T follicular helper cell (primary cell): ENCODE results near the gene OGA.

Experiments
- DNase-seq: peaks from one replicate; pipeline ENCODE4 v3.0.0-alpha.2; 2020; ENCODE audit warnings: low read depth
- total RNA-seq, 2 experiments: gene quantifications; one replicate each; lab custom pipeline; 2026; lab: John Stamatoyannopoulos, UW

Gene OGA
- total RNA-seq = 281 to 462 reads per million in 2 experiments

GRCh38 chr10:101818119-101818871 is at the start of gene OGA:
Gene OGA (minus strand): TSS chr10:101818444. CDS start chr10:101818022, 422 bp downstream.
- DNase-seq = peak; percentile 98

- no peak for DNase-seq
Observed at GRCh38 chr10:101867931-101868330, 49.7 kb upstream of the OGA start.

GRCh38 chr10:101859530-101859929 is 41.3 kb upstream of the OGA start:
- no peak for DNase-seq

- no peak for DNase-seq
Observed at GRCh38 chr10:101858723-101859500, 40.7 kb upstream of the OGA start.

- no peak for DNase-seq
Observed at GRCh38 chr10:101857802-101858476, 39.7 kb upstream of the OGA start.

GRCh38 chr10:101856626-101857025 is 38.4 kb upstream of the OGA start:
- DNase-seq = no peak

GRCh38 chr10:101851411-101852116 is 33.3 kb upstream of the OGA start:
- no peak for DNase-seq

GRCh38 chr10:101850749-101851148 is 32.5 kb upstream of the OGA start:
- no peak for DNase-seq

- DNase-seq = no peak
Observed at GRCh38 chr10:101848894-101849351, 30.7 kb upstream of the OGA start.

GRCh38 chr10:101848408-101848807 is 30.2 kb upstream of the OGA start:
- DNase-seq = no peak

GRCh38 chr10:101845893-101846292 is 27.6 kb upstream of the OGA start:
- no peak for DNase-seq

GRCh38 chr10:101843032-101844021 is 25.1 kb upstream of the OGA start, which contains the start of gene KCNIP2:
Gene KCNIP2 (minus strand): TSS chr10:101843800. CDS start chr10:101843568, 232 bp downstream.
- peak; percentile 64 for DNase-seq

GRCh38 chr10:101841826-101842225 is 23.6 kb upstream of the OGA start:
- no peak for DNase-seq

GRCh38 chr10:101840741-101841453 is 22.7 kb upstream of the OGA start:
- DNase-seq = peak; percentile 45

- DNase-seq = no peak
Observed at GRCh38 chr10:101840102-101840684, 21.9 kb upstream of the OGA start.

- peak; percentile 47 for DNase-seq
Observed at GRCh38 chr10:101839416-101840063, 21.3 kb upstream of the OGA start.

- no peak for DNase-seq
Observed at GRCh38 chr10:101839002-101839401, 20.8 kb upstream of the OGA start.

- no peak for DNase-seq
Observed at GRCh38 chr10:101838416-101838970, 20.2 kb upstream of the OGA start.

- DNase-seq = no peak
Observed at GRCh38 chr10:101837748-101838147, 19.5 kb upstream of the OGA start.
